ENCODE measurements around the gene FNBP1L.

DNA sequence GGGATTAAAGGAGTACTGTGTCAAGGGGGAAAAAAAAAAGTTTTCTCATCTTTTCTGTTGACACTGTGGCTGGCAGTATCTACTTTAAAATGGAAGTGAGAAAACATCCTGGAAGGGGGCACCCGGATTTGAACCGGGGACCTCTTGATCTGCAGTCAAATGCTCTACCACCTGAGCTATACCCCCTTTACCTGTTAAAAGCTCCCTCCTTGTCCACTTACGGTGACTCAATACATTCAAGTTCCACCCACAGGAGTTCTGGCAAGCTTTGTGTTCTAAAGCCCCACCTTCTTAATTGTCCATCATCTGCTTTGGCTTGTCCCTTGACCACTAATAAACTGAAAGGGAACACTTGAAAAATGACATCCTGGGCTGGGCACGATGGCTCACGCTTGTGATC is 68.2 kb downstream of the FNBP1L start:
- TF ChIP-seq, protein P1, sequence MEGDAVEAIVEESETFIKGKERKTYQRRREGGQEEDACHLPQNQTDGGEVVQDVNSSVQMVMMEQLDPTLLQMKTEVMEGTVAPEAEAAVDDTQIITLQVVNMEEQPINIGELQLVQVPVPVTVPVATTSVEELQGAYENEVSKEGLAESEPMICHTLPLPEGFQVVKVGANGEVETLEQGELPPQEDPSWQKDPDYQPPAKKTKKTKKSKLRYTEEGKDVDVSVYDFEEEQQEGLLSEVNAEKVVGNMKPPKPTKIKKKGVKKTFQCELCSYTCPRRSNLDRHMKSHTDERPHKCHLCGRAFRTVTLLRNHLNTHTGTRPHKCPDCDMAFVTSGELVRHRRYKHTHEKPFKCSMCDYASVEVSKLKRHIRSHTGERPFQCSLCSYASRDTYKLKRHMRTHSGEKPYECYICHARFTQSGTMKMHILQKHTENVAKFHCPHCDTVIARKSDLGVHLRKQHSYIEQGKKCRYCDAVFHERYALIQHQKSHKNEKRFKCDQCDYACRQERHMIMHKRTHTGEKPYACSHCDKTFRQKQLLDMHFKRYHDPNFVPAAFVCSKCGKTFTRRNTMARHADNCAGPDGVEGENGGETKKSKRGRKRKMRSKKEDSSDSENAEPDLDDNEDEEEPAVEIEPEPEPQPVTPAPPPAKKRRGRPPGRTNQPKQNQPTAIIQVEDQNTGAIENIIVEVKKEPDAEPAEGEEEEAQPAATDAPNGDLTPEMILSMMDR (IDR thresholded peaks at IDR 0.05): no peak
- TF ChIP-seq POLR2AphosphoS5 (IDR thresholded peaks at IDR 0.05): no peak
